Activated effector memory CD4-positive, alpha-beta T cell treated with Interleukin-2 at 50 U/mL for 16 hours (primary cell): ENCODE results near the gene AP1M1.

Experiments
- DNase-seq: peaks from one replicate; pipeline ENCODE4 v3.0.0-alpha.2; 2020

AP1M1 gene

GRCh38 chr19:16208847-16209665 lies 11.3 kb downstream of the AP1M1 start:
- no peak for DNase-seq

DNA sequence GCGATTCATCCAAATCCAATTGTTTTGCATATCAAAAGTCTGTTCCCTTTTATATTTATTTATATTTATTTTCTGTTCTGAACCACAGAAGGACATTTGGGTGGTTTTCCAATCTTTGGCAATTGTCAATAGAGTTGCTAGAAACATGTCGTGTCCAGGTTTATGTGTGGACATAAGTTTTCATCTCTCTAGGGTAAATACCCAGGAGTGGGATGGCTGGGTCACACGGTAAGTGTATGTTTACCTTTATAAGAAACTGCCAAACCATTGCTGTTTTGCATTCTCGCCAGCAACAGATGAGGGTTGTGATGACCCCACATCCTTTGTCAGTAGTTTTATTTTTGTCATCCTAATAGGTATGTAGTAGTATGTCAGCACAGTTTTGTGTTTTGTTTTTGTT lies 12.5 kb downstream of the AP1M1 start:
- no peak for DNase-seq

GRCh38 chr19:16213076-16213475 lies 15.4 kb downstream of the AP1M1 start:
- no peak for DNase-seq

GRCh38 chr19:16216744-16217670 lies 19.3 kb downstream of the AP1M1 start:
- DNase-seq = no peak

DNA sequence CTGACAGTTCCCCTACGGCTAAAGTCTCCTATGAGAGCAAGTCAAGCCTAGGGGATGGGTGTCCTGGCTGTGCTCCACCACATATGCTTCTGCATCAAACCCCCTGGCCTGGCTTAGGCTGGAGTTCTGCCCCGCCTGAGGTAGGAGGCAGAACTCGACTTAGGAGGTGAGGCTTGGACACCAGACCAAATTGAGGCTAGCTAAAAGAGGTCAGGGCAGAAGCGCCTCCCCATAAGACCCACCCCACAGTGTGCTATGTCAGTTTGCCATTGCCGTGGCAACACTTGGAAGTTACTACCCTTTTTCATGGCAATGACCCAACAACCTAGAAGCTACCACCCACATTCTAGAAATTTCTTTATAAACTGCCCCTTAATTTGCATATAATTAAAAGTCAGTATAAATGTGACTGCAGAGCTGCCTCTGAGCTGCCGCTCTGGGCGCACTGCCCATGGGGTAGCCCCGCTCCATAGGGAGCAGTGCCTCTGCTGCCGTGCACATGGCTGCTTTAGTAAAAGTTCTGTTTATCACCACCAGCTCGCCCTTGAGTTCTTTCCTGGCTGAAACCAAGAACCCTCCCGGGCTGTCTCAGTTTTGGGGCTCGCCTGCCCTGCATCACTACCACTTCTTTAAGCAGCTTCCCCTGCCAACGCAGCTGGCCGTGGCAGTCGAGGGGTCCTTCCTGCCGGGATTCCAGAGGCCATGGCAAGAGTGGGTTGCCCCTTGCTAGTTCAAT lies 20.2 kb downstream of the AP1M1 start:
- no peak for DNase-seq

DNA sequence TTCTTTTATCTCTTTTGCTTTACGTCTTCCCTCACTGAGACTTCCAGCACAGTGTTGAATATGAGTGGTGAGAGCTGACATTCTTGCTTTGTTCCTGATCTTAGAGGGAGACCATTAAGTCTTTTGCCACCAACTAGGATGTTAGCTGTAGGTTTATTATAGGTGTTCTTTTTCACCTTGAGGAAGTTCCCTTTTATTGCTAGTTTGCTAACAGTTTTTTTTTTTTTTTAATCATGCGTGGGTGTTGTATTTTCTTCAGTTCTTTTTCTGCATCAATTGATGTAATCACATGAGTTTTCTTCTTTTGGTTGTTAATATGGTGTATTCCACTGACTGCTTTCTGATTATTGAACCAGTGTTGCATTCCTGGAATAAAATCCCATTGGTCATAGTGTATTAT lies 21.1 kb downstream of the AP1M1 start:
- DNase-seq = no peak

GRCh38 chr19:16222806-16223205 lies 25.1 kb downstream of the AP1M1 start:
- no peak for DNase-seq

GRCh38 chr19:16223746-16224145 lies 26.0 kb downstream of the AP1M1 start:
- DNase-seq = no peak

DNA sequence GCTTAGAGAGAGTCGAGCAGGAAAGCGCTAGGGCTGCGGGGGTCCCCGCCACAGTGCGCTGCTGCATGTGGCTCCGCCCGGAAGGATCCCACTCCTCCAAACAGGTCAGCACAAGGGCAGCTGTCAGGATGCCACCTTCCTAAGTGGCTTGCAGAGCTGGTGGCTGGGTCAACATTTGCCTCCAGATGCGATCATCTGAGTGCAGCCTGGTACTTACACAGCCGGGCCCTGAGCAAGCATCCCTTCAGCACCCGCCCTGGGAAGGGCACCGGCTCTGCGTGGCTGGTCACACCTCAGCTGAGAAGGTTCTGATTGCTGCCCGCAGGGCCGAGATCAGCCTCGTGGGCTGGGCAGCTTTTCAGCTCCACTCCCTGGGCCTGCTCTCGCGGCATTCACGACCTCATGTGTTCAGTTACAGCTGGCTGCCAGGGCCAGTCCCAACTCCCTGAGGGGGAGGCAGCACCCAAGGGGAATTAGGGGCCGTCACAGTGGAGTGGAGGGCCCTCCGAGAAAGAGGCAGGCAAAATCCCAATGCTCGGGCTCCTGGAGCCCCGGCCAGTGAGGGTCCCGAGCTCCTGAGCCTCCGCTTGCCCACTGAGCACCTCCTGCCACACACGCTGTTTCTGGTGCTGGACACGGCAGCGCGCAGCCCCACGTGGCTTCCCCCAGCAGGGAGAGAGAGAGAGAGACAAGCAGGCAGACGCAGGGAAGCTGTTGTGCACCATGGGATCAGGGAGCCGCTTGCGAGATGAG lies 26.8 kb downstream of the AP1M1 start:
- no peak for DNase-seq

DNA sequence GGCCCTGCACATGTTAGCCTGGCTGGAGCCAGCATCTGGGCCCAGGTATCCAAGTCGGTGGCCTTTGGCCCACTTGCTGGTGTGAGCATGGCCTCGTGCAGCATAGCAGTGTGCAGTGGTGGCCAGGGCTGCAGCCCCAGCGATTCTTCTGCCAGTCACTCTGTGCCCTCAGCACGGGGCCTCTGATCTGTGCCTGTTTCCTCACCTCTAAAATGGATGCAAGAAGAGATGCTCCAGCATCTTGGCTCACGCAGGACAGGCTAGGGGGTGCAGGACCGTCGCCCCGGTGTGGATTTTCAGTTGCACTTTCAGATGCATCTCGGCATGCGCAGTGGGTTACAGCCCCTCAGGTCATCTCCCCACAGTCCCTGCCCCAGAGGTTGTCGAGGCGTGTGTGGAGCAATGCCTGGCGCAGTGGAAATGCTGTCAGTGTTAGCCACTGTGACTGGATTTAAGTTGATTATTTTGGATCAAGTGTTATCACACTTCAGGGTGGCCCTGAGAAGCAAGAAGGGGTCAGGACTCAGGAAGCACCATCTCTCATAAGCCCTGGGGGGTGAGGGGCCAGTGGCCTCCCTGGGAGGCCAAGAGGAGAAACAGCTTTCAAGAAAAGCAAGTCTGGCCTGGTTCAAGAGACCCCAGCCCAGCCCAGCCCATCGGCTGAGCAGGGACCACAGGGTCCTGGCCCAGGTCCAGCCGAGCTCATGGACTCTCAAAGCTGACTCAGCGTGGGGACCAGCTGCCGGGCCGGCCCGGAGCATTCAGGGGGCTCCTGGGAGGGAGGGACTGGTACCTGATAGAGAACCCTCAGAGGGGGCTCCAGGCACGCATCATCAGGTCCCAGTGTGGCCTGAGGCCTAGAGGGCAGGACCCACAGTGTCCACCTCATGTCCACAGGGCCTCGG lies 27.8 kb downstream of the AP1M1 start:
- DNase-seq = no peak

- DNase-seq = no peak
Measured at GRCh38 chr19:16226184-16226591, 28.5 kb downstream of the AP1M1 start.

- DNase-seq = no peak
Measured at GRCh38 chr19:16226878-16227836, 29.4 kb downstream of the AP1M1 start.

DNA sequence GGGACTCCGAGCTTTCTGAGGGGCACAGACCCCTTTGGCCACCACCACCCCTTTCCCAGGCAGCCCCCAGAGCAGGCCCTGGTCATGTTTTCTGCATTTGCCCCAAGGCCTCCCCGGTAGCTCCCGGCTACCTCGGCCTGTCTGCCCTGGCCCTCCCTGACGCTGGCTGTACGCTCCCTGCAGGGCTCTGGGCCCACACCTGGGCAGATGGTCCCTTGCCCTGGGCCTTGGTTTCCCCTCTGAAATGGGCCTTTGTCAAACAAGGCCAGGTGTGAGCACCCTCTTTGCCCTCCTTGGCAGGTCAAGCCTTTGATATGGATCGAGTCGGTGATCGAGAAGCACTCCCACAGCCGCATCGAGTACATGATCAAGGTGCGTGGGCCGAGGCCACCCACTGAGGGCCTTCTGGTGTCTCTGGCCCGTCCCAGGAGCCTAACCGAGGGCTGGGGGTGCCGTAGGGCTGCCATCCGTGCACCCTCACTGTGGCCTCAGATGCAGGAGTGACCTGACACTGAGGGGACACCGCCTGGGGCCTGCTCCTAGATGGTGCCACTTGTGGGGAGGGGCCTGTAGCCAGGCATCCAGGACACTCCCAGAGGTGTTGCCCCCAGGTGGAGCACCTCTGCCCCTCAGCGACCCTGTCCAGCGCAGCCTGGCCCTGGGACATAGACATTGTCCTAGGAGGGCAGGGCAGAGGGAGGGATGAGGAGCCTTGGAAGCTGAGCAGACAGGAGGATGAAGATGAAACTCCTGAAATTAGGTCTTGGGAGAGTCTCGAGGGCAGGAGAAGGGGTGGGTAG lies 30.3 kb downstream of the AP1M1 start:
- no peak for DNase-seq

GRCh38 chr19:16228637-16229321 lies 31.1 kb downstream of the AP1M1 start:
- DNase-seq = no peak

- no peak for DNase-seq
Measured at GRCh38 chr19:16229322-16229641, 31.6 kb downstream of the AP1M1 start.

GRCh38 chr19:16232127-16232526 lies 34.4 kb downstream of the AP1M1 start:
- DNase-seq = no peak

DNA sequence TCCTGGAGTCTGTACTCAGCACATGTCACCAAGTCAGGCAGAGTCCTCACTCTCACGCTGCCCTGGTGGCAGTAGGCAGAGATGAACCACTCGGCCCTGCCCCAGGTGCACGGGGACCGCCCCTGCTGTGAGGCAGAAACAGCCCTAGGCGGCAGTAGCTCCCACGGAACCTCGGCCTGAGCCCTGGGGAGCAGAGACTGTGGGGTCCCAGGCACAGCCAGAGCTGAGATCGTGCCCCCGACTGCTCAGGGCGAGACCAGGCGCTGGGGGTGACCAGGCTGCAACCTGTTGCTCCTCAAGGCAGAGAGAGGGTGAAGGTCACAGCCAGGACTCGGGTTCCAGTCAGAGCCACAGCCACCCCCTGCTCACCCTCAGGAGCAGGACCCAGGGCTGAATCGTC lies 34.9 kb downstream of the AP1M1 start:
- no peak for DNase-seq

DNA sequence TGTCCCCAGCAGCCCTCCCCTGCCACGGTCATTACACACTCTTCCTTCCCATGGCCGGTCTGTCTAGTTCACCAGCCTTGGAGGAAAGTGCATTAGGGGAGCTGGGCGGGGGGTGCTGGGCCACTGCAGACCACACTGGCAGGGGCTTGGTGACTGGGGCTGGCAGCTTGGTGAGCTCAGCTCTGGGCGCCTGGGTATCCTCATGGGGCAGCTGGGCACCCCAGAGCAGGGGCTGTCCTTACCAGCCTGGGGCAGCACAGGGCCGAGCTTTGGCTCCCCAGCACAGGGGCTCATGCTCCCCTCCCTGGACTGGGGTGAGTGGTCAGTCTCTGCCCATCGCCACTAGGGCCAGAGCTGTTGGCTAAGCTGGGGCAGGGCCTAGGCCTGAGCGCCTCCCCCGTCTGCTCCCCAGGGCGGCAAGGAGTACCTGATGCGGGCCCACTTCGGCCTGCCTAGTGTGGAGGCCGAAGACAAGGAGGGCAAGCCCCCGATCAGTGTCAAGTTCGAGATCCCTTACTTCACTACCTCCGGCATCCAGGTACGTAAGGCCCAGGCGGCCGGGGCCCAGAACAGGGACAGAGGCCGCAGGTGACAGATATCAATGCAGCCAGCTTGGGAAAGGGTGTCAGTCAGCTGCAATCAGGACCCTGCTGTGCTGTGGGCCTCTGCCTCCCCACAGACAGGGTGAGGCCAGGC lies 35.5 kb downstream of the AP1M1 start:
- no peak for DNase-seq
